ENCODE results near the gene HEPH. TPM values are rescaled to one million over a fixed set of nuclear protein-coding genes. Genes with fewer than 3 reads are reported as not detected.

Gene HEPH
- total RNA-seq, 1 donor from 2014 or later, result 26.2 TPM

DNA sequence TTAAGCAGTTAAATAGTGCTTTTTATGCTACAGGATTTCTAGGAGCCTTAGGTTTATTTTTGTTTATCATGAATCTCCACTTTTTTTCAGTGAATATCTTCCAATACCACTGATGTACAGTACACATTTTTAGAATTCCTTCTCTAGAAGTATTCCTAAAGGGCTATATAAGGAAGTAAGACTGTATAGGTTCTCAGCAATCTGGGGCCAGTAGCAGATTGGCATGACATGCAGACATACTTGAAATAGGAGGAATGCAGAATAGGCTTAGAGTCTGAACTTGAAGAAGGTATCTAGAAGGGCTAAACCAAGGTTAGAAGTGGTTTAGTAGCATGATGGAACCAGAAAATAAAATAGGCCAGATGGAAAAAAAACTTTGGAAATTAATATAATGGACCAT is 29.8 kb downstream of the HEPH start:
- TF ChIP-seq, protein P1, sequence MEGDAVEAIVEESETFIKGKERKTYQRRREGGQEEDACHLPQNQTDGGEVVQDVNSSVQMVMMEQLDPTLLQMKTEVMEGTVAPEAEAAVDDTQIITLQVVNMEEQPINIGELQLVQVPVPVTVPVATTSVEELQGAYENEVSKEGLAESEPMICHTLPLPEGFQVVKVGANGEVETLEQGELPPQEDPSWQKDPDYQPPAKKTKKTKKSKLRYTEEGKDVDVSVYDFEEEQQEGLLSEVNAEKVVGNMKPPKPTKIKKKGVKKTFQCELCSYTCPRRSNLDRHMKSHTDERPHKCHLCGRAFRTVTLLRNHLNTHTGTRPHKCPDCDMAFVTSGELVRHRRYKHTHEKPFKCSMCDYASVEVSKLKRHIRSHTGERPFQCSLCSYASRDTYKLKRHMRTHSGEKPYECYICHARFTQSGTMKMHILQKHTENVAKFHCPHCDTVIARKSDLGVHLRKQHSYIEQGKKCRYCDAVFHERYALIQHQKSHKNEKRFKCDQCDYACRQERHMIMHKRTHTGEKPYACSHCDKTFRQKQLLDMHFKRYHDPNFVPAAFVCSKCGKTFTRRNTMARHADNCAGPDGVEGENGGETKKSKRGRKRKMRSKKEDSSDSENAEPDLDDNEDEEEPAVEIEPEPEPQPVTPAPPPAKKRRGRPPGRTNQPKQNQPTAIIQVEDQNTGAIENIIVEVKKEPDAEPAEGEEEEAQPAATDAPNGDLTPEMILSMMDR (IDR thresholded peaks at IDR 0.05; ENCODE audit: borderline replicate concordance), result no peak
- no peak for DNase-seq
- H3K9me3 ChIP-seq (replicated peaks), result no peaks in the 10 kb centered on the region
- intact Hi-C loops (cut with micrococcal nuclease), result no loop called here
- no peaks in the 10 kb centered on the region for H3K36me3 ChIP-seq
- no peak overlapping the region for H3K27ac ChIP-seq (replicated peaks)
- no peaks in the 10 kb centered on the region for H3K27me3 ChIP-seq (ENCODE audit: low read depth)
- no peak overlapping the region for H3K4me3 ChIP-seq
- H3K4me1 ChIP-seq, result no peaks in the 10 kb centered on the region

DNA sequence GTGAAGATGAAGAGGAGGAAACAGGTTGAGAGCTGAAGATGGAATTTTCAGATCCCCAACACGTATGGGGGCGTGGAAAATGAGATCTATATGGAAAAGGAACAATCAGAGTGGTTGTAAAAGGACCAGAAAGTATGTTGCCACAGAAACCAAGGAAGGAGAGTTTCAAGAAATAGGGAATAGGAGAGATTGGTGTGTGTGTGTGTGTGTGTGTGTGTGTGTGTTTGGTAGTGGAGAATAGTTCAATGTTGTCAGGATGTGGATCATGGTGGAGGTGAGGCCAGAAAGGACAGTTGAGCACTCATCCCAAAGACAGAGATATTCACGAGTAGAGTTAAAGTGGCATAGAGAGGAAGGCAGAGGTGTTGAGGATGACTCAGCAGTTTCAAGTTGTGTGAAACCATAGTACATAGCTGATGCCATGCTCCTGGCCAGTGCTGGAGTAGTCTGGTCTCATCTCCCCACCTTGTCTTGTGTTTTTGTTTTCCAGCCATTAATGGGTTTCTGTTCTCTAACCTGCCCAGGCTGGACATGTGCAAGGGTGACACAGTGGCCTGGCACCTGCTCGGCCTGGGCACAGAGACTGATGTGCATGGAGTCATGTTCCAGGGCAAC is 36.1 kb downstream of the HEPH start:
- H3K36me3 ChIP-seq, result no peaks in the 10 kb centered on the region
- H3K27ac ChIP-seq (replicated peaks), result no peak overlapping the region
- TF ChIP-seq, protein P1 (IDR thresholded peaks at IDR 0.05; ENCODE audit: borderline replicate concordance), result no peak
- no peaks in the 10 kb centered on the region for H3K27me3 ChIP-seq (ENCODE audit: low read depth)
- H3K9me3 ChIP-seq (replicated peaks), result no peaks in the 10 kb centered on the region
- DNase-seq, result no peak
- no peaks in the 10 kb centered on the region for H3K4me1 ChIP-seq
- H3K4me3 ChIP-seq, result no peak overlapping the region
- intact Hi-C loops (cut with micrococcal nuclease), result no loop called here

DNA sequence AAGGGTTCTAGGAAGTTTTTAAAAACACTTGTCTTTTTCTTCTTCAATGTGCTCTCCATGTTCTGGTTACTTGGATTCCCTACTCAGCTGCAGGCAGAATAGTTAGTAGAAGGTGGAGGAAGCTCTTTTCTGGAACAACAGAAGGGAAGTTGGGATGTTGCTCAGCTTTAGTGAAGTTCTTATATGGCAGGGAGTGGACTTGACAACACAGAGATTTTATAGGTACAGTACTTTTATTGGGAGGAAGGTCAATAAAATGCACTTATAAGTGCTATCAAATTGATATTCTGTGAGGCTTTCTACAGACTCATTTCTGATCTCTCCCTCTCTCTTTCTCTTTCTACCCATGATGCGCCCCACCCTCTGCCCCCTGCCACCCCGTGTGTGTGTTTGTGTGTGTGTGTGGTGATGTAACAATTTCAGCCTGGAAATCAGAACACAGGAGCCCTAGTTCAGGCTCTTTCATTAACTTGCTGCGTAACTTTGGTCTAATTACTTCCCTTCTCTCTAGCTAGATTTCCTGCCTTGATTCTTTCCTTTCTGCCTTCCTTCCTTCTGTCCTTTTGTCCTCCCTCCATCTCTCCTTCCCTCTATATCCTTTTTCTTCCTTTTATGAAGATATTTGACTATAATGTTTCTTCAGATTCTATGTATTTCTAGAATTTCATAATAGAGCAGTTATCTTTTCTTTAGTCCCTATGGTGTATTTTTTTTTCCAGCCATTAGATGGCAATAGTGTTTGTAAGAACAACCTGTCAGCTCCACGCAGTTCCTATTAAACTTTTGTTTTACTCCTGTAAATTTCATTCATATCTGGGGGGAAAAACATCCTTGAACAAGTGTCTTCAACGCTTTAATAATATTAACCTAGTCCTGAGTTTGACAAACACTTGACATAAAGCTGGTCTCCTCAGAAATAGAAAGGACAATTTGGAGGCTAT is 37.1 kb downstream of the HEPH start:
- Histone ChIP-seq H3K36me3 (no peaks in the 10 kb centered on the region), H3K4me1 (no peaks in the 10 kb centered on the region), H3K27ac (replicated peaks) (no peak overlapping the region), H3K27me3 (ENCODE audit: low read depth) (no peaks in the 10 kb centered on the region), H3K4me3 (no peak overlapping the region), H3K9me3 (replicated peaks) (no peaks in the 10 kb centered on the region)
- intact Hi-C loops (cut with micrococcal nuclease), result no loop called here
- no peak for DNase-seq
- TF ChIP-seq, protein P1 (IDR thresholded peaks at IDR 0.05; ENCODE audit: borderline replicate concordance), result peak; percentile 46

DNA sequence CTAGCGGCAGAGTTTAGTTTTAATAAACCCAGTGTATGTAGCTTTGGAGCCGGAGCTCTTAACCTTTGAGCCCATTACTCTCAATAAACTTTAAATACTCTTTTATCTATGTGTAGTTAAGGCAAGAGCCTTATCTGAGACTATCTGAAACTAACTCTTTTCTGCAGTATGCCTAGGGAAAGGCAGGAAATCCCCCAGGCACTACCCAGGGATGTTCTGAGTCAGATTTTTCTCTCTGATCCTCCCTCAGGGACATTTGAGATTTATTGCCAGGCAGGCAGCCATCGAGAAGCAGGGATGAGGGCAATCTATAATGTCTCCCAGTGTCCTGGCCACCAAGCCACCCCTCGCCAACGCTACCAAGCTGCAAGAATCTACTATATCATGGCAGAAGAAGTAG is 39.1 kb downstream of the HEPH start:
- no peak for DNase-seq
- Histone ChIP-seq H3K36me3 (no peaks in the 10 kb centered on the region), H3K27me3 (ENCODE audit: low read depth) (no peaks in the 10 kb centered on the region), H3K4me1 (no peaks in the 10 kb centered on the region), H3K4me3 (no peak overlapping the region), H3K27ac (replicated peaks) (no peak overlapping the region), H3K9me3 (replicated peaks) (no peaks in the 10 kb centered on the region)
- intact Hi-C loops (cut with micrococcal nuclease), result no loop called here
- TF ChIP-seq, protein P1 (IDR thresholded peaks at IDR 0.05; ENCODE audit: borderline replicate concordance), result no peak

DNA sequence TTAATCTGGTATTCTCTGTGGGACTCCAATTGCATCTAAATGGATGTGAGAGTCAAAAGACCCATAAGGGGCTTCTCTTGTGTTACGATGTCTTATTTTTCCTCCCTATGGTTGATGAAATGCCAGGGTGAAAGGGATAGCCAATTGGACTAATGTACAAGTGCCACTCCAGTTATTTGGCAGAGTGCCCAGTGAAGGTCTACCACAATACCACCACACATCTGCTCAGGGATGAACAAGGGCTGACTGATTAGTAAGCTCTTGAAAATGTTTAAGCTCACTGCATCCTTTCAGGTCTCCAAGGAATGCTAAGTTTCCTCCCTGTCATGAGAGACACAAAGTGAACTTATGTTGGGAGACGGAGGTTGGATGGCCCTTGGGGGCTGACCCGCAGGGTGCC is 57.8 kb downstream of the HEPH start:
- intact Hi-C loops (cut with micrococcal nuclease), result no loop called here
- no peaks in the 10 kb centered on the region for H3K36me3 ChIP-seq

More for the DNA sequence above, 57.8 kb downstream of the HEPH start:
- Histone ChIP-seq H3K9me3 (replicated peaks) (no peaks in the 10 kb centered on the region), H3K4me3 (no peak overlapping the region), H3K27ac (replicated peaks) (no peak overlapping the region), H3K4me1 (no peaks in the 10 kb centered on the region), H3K27me3 (ENCODE audit: low read depth) (no peaks in the 10 kb centered on the region)
- TF ChIP-seq, protein P1 (IDR thresholded peaks at IDR 0.05; ENCODE audit: borderline replicate concordance), result no peak
- DNase-seq, result no peak
